Karpas-422 (cell line): ENCODE measurements around the gene NF2. TPM values are rescaled to one million over a fixed set of nuclear protein-coding genes. Genes with fewer than 3 reads are reported as not detected.

ENCODE experiments used
- DNase-seq: peaks from one replicate; pipeline ENCODE4 v3.0.0-alpha.2; 2015
- H2AFZ ChIP-seq: fragments of 200-600 bp; sonication (generic); 2 replicates; pipeline ENCODE4 v1.6.1; 2014; ENCODE audit warnings: antibody characterized with exemption, low read length, mixed read lengths
- H3K27ac ChIP-seq: fragments of 200-600 bp; sonication (generic); 2 replicates; pipeline ENCODE4 v1.5.1; 2014; ENCODE audit warnings: mild to moderate bottlenecking, low read length, moderate library complexity
- H3K27me3 ChIP-seq: fragments of 200-600 bp; sonication (generic); 2 replicates; pipeline ENCODE4 v1.6.1; 2014; ENCODE audit warnings: low read length, mixed read lengths
- H3K36me3 ChIP-seq: fragments of 200-600 bp; sonication (generic); 2 replicates; pipeline ENCODE4 v1.6.1; 2014; ENCODE audit warnings: low read length, mixed read lengths; ENCODE audit not compliant: insufficient read depth
- H3K4me1 ChIP-seq: fragments of 200-600 bp; sonication (generic); 2 replicates; pipeline ENCODE4 v1.6.1; 2014; ENCODE audit warnings: mild to moderate bottlenecking, low read length, mixed read lengths
- H3K4me2 ChIP-seq: fragments of 200-600 bp; sonication (generic); 2 replicates; pipeline ENCODE4 v1.6.1; 2014; ENCODE audit warnings: low read length, low read depth, mild to moderate bottlenecking; ENCODE audit not compliant: poor library complexity, severe bottlenecking
- H3K4me3 ChIP-seq: fragments of 200-600 bp; sonication (generic); 2 replicates; pipeline ENCODE4 v1.5.1; 2014; ENCODE audit warnings: mild to moderate bottlenecking, antibody characterized with exemption, low read length, mixed read lengths
- H3K79me2 ChIP-seq: fragments of 200-600 bp; sonication (generic); 2 replicates; pipeline ENCODE4 v1.6.1; 2014; ENCODE audit warnings: mild to moderate bottlenecking, low read length, mixed read lengths
- H3K9ac ChIP-seq: fragments of 200-600 bp; sonication (generic); 2 replicates; pipeline ENCODE4 v1.6.0; 2014; ENCODE audit warnings: low read length
- H3K9me2 ChIP-seq: fragments of 200-600 bp; sonication (generic), shearing (Covaris generic); replicated peaks from 2 replicates; pipeline ENCODE4 v1.6.0; 2014; ENCODE audit warnings: mild to moderate bottlenecking, low read length, moderate library complexity; ENCODE audit not compliant: insufficient read depth
- H3K9me3 ChIP-seq: fragments of 300-700, 200-600 bp; sonication (generic); 2 replicates; pipeline ENCODE4 v1.6.1; 2014; ENCODE audit warnings: low read length, mixed read lengths
- H4K20me1 ChIP-seq: fragments of 200-600 bp; sonication (generic); 2 replicates; pipeline ENCODE4 v1.6.1; 2014; ENCODE audit warnings: mild to moderate bottlenecking, antibody characterized with exemption, low read length, low read depth; ENCODE audit not compliant: insufficient read depth
- total RNA-seq: library from RNA; depleted of rRNA; stranded (reverse); fragments of >200 nt; shearing (Covaris generic); gene quantifications from 2 replicates; pipeline ENCODE4 v1.2.3, GENCODE V29; 2014; ENCODE audit warnings: low replicate concordance

The NF2 gene
- total RNA-seq, 1 experiment from 2014 or later = 19.0 TPM

GRCh38 chr22:29715240-29715639 lies 111.8 kb downstream of the NF2 start:
- no peaks in the 10 kb centered on the region for H3K9me2 ChIP-seq
- H4K20me1 ChIP-seq = peaks cover 10% of the 10 kb centered on the region; the same call in 1 of the 2 replicates
- no peak overlapping the region for H3K4me2 ChIP-seq
- no peak for DNase-seq
- no peak overlapping the region for H3K4me3 ChIP-seq
- H3K79me2 ChIP-seq = no peaks in the 10 kb centered on the region
- H3K27ac ChIP-seq = no peak overlapping the region
- no peaks in the 10 kb centered on the region for H3K27me3 ChIP-seq
- H3K36me3 ChIP-seq = no peaks in the 10 kb centered on the region
- H3K9ac ChIP-seq = no peak overlapping the region
- no peaks in the 10 kb centered on the region for H3K4me1 ChIP-seq
- H3K9me3 ChIP-seq = no peaks in the 10 kb centered on the region
- no peak overlapping the region for H2AFZ ChIP-seq

GRCh38 chr22:29715705-29716104 lies 112.3 kb downstream of the NF2 start:
- peaks cover 10% of the 10 kb centered on the region; the same call in 1 of the 2 replicates for H4K20me1 ChIP-seq
- no peaks in the 10 kb centered on the region for H3K27me3 ChIP-seq
- H3K4me3 ChIP-seq = no peak overlapping the region
- no peak overlapping the region for H2AFZ ChIP-seq
- no peaks in the 10 kb centered on the region for H3K9me3 ChIP-seq
- H3K9ac ChIP-seq = no peak overlapping the region
- H3K36me3 ChIP-seq = no peaks in the 10 kb centered on the region
- no peak for DNase-seq
- no peaks in the 10 kb centered on the region for H3K79me2 ChIP-seq
- H3K4me1 ChIP-seq = no peaks in the 10 kb centered on the region
- H3K27ac ChIP-seq = no peak overlapping the region
- no peak overlapping the region for H3K4me2 ChIP-seq
- no peaks in the 10 kb centered on the region for H3K9me2 ChIP-seq

- H3K9ac ChIP-seq = no peak overlapping the region
- H3K4me1 ChIP-seq = no peaks in the 10 kb centered on the region
- no peaks in the 10 kb centered on the region for H3K36me3 ChIP-seq
- no peaks in the 10 kb centered on the region for H3K27me3 ChIP-seq
- peaks cover 10% of the 10 kb centered on the region; the same call in 1 of the 2 replicates for H4K20me1 ChIP-seq
- peak; percentile 81 for DNase-seq
- H3K9me3 ChIP-seq = no peaks in the 10 kb centered on the region
- H2AFZ ChIP-seq = no peak overlapping the region
- no peaks in the 10 kb centered on the region for H3K9me2 ChIP-seq
- no peak overlapping the region for H3K4me3 ChIP-seq
- no peaks in the 10 kb centered on the region for H3K79me2 ChIP-seq
- H3K4me2 ChIP-seq = no peak overlapping the region
- H3K27ac ChIP-seq = no peak overlapping the region
Measured at GRCh38 chr22:29716814-29717545, 113.5 kb downstream of the NF2 start.

GRCh38 chr22:29717789-29718188 lies 114.4 kb downstream of the NF2 start:
- Histone ChIP-seq H3K9me3 (no peaks in the 10 kb centered on the region), H2AFZ (no peak overlapping the region), H3K27ac (no peak overlapping the region), H3K9ac (no peak overlapping the region), H4K20me1 (peaks cover 10% of the 10 kb centered on the region; the same call in 1 of the 2 replicates), H3K4me2 (no peak overlapping the region), H3K9me2 (no peaks in the 10 kb centered on the region), H3K4me3 (no peak overlapping the region), H3K27me3 (no peaks in the 10 kb centered on the region), H3K4me1 (no peaks in the 10 kb centered on the region), H3K79me2 (no peaks in the 10 kb centered on the region), H3K36me3 (no peaks in the 10 kb centered on the region)
- DNase-seq = no peak

GRCh38 chr22:29718949-29719898 lies 115.8 kb downstream of the NF2 start:
- no peaks in the 10 kb centered on the region for H3K36me3 ChIP-seq
- H2AFZ ChIP-seq = no peak overlapping the region
- H3K9ac ChIP-seq = no peak overlapping the region
- no peak overlapping the region for H3K4me2 ChIP-seq
- no peaks in the 10 kb centered on the region for H3K9me2 ChIP-seq
- no peak overlapping the region for H3K4me3 ChIP-seq
- peaks cover 10% of the 10 kb centered on the region; the same call in 1 of the 2 replicates for H4K20me1 ChIP-seq
- no peaks in the 10 kb centered on the region for H3K79me2 ChIP-seq
- no peaks in the 10 kb centered on the region for H3K4me1 ChIP-seq
- H3K27me3 ChIP-seq = no peaks in the 10 kb centered on the region
- no peaks in the 10 kb centered on the region for H3K9me3 ChIP-seq
- DNase-seq = no peak
- H3K27ac ChIP-seq = no peak overlapping the region

- no peaks in the 10 kb centered on the region for H3K9me2 ChIP-seq
- no peaks in the 10 kb centered on the region for H3K9me3 ChIP-seq
- no peaks in the 10 kb centered on the region for H3K36me3 ChIP-seq
- H3K79me2 ChIP-seq = no peaks in the 10 kb centered on the region
- peaks cover 10% of the 10 kb centered on the region; the same call in 1 of the 2 replicates for H4K20me1 ChIP-seq
- H3K4me2 ChIP-seq = no peak within 1 kb of the TSS
- H2AFZ ChIP-seq = no peak within 1 kb of the TSS
- DNase-seq = no peak
- no peak within 1 kb of the TSS for H3K27ac ChIP-seq
- no peak within 1 kb of the TSS for H3K4me3 ChIP-seq
- no peaks in the 10 kb centered on the region for H3K4me1 ChIP-seq
- no peaks in the 10 kb centered on the region for H3K27me3 ChIP-seq
- H3K9ac ChIP-seq = no peak within 1 kb of the TSS
Measured at GRCh38 chr22:29719899-29720645, 116.6 kb downstream of the NF2 start, which contains the start of gene CABP7. CABP7 (plus strand) TSS chr22:29720003; CDS start chr22:29720425, 422 bp downstream.

- no peak overlapping the region for H3K4me2 ChIP-seq
- no peaks in the 10 kb centered on the region for H3K36me3 ChIP-seq
Measured at GRCh38 chr22:29720811-29721323, 117.4 kb downstream of the NF2 start.

More at GRCh38 chr22:29720811-29721323, 117.4 kb downstream of the NF2 start:
- Histone ChIP-seq H3K4me3 (no peak overlapping the region), H3K4me1 (no peaks in the 10 kb centered on the region), H3K27ac (no peak overlapping the region), H4K20me1 (peaks cover 6% of the 10 kb centered on the region; the same call in 1 of the 2 replicates), H2AFZ (no peak overlapping the region), H3K79me2 (no peaks in the 10 kb centered on the region), H3K9me2 (no peaks in the 10 kb centered on the region), H3K9me3 (no peaks in the 10 kb centered on the region), H3K9ac (no peak overlapping the region), H3K27me3 (no peaks in the 10 kb centered on the region)
- no peak for DNase-seq
